BE2C (cell line): ENCODE results near the gene PLTP.
"Not testable (repeated sequence)": the region's sequence is repeated elsewhere in the genome, so short reads cannot be mapped to it uniquely, and the experiment has no call there.

Experiments
- DNase-seq: peaks from one replicate; pipeline ENCODE4 v3.0.0-alpha.2; 2020
- H3K27me3 ChIP-seq: fragments of 250-450 bp; sonication (Bioruptor Pico); 2 replicates; pipeline ENCODE4 v1.5.1; 2020; ENCODE audit warnings: mild to moderate bottlenecking
- H3K36me3 ChIP-seq: fragments of 250-450 bp; sonication (Bioruptor Pico); 2 replicates; pipeline ENCODE4 v1.5.1; 2020; ENCODE audit warnings: mild to moderate bottlenecking
- H3K4me1 ChIP-seq: fragments of 250-450 bp; sonication (Bioruptor Pico); 2 replicates; pipeline ENCODE4 v1.5.1; 2020
- H3K4me3 ChIP-seq: 2 replicates; pipeline ENCODE4 v1.5.1; 2011; ENCODE audit warnings: low read depth, low read length
- H3K9me3 ChIP-seq: fragments of 250-450 bp; sonication (Bioruptor Pico); 2 replicates; pipeline ENCODE4 v1.5.1; 2020
- TF ChIP-seq, protein P1 (sequence below): IDR thresholded peaks from 2 replicates; pipeline ENCODE4 v1.5.1; 2012; ENCODE audit warnings: mild to moderate bottlenecking, low read depth, low read length

Gene PLTP

GRCh38 chr20:45880988-45881788, 30.8 kb downstream of the PLTP start, which contains the start of gene ZSWIM1:
Gene ZSWIM1, plus strand, starts transcription at chr20:45881227. Its CDS starts 1,366 bp downstream, at chr20:45882593.
- peak; percentile 99 for DNase-seq

GRCh38 chr20:45878076-45878761, 33.7 kb downstream of the PLTP start:
- H3K36me3 ChIP-seq, result peaks cover 8% of the 10 kb centered on the region
- H3K9me3 ChIP-seq, result no peaks in the 10 kb centered on the region
- no peaks in the 10 kb centered on the region; the same call in 1 of the 2 replicates for H3K4me1 ChIP-seq
- TF ChIP-seq, protein P1, sequence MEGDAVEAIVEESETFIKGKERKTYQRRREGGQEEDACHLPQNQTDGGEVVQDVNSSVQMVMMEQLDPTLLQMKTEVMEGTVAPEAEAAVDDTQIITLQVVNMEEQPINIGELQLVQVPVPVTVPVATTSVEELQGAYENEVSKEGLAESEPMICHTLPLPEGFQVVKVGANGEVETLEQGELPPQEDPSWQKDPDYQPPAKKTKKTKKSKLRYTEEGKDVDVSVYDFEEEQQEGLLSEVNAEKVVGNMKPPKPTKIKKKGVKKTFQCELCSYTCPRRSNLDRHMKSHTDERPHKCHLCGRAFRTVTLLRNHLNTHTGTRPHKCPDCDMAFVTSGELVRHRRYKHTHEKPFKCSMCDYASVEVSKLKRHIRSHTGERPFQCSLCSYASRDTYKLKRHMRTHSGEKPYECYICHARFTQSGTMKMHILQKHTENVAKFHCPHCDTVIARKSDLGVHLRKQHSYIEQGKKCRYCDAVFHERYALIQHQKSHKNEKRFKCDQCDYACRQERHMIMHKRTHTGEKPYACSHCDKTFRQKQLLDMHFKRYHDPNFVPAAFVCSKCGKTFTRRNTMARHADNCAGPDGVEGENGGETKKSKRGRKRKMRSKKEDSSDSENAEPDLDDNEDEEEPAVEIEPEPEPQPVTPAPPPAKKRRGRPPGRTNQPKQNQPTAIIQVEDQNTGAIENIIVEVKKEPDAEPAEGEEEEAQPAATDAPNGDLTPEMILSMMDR, result no peak
- no peak for DNase-seq
- H3K27me3 ChIP-seq, result no peaks in the 10 kb centered on the region
- no peak overlapping the region for H3K4me3 ChIP-seq

More at GRCh38 chr20:45880988-45881788, 30.8 kb downstream of the PLTP start, which contains the start of gene ZSWIM1:
- TF ChIP-seq, protein P1, result no peak
- Histone ChIP-seq H3K4me1 (no peaks in the 10 kb centered on the region; the same call in 1 of the 2 replicates), H3K9me3 (no peaks in the 10 kb centered on the region), H3K36me3 (peaks cover 17% of the 10 kb centered on the region), H3K27me3 (no peaks in the 10 kb centered on the region), H3K4me3 (peak within 1 kb of the TSS; percentile 99)

DNA sequence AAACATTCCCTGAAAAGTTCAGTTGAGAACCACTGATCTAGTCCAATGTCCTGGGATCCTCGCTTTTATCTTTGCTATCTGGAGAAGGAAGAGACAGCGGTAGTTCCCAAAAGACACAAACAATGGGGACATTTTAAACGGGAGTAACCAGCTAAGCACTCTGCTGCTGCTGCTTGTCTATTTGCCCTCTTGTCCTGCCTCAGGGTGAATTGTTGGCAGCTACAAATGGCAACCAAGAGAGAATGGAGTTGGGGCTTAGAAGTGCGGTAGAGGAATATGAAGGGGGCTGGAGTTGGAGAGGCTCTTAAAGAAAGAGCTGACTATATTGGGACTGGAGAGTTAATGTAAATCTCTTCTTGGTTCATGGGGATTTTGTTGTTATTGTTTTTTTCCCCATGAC, 37.4 kb downstream of the PLTP start:
- TF ChIP-seq, protein P1, result no peak
- no peaks in the 10 kb centered on the region for H3K4me1 ChIP-seq
- no peak for DNase-seq
- H3K36me3 ChIP-seq, result no peaks in the 10 kb centered on the region
- H3K27me3 ChIP-seq, result no peaks in the 10 kb centered on the region
- H3K4me3 ChIP-seq, result no peak overlapping the region
- H3K9me3 ChIP-seq, result no peaks in the 10 kb centered on the region

GRCh38 chr20:45874104-45874481, 37.9 kb downstream of the PLTP start:
- not testable (repeated sequence) for H3K36me3 ChIP-seq, H3K4me3 ChIP-seq, DNase-seq, H3K4me1 ChIP-seq, H3K27me3 ChIP-seq, H3K9me3 ChIP-seq

DNA sequence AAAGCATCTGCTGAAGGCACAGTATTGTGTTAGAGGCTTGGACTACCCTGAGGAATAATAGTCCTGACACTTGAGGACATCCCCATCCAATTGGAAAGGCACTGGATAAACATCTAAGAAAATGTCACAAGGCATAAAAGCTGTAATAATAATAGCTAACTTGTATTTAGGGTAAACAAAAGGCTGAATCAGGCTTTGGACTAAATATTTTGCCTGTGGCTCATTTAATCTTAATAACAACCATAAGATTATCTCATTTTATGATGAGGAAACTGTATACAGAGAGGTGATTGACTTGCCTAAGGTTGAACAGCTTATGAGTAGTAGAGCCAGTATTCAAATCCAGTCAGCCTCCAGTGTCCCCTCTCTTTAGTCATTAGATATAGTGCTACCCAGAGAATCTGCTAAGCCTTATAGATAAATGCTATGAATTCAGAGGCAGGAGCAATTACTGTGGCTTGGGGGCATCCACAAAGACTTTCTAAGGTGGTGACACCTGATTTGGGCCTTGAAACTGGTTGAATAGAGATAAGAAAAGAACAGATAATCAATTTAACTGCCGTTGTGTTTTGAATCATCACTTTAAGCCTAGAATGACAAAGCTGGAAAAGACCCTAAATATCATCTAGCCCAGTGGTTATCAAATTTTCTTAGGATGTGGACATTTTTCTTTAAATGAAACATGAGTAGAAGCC, 38.4 kb downstream of the PLTP start:
- Histone ChIP-seq H3K4me3 (no peak overlapping the region), H3K9me3 (no peaks in the 10 kb centered on the region), H3K4me1 (no peaks in the 10 kb centered on the region), H3K36me3 (no peaks in the 10 kb centered on the region), H3K27me3 (no peaks in the 10 kb centered on the region)
- TF ChIP-seq, protein P1, result no peak
- no peak for DNase-seq

DNA sequence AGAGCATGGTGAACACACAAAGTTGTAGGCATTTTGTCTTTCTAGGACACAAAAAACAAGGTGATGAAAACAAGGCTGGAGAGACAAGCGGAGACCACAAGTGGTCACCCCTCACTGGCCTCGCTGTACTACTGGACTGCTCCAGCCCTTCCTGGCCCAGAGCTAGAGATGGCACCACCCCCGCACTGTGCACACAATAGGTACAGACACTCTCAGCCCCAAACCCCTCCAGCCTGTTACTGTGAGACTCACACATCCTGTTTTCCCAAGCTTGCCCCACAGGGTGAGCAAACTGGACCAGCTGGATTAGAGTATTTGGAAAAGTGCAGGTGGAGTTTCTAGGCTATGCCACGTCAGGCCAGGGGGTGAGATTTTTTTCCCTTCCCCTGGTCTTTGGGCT, 39.3 kb downstream of the PLTP start:
- no peak for DNase-seq
- TF ChIP-seq, protein P1, result no peak

More for the DNA sequence above, 39.3 kb downstream of the PLTP start:
- Histone ChIP-seq H3K27me3 (no peaks in the 10 kb centered on the region), H3K9me3 (no peaks in the 10 kb centered on the region), H3K36me3 (no peaks in the 10 kb centered on the region), H3K4me1 (no peaks in the 10 kb centered on the region), H3K4me3 (no peak overlapping the region)
